ENCODE measurements around the gene UBE2I.
"Not testable (repeated sequence)": the region's sequence is repeated elsewhere in the genome, so short reads cannot be mapped to it uniquely, and the experiment has no call there.

UBE2I gene

DNA sequence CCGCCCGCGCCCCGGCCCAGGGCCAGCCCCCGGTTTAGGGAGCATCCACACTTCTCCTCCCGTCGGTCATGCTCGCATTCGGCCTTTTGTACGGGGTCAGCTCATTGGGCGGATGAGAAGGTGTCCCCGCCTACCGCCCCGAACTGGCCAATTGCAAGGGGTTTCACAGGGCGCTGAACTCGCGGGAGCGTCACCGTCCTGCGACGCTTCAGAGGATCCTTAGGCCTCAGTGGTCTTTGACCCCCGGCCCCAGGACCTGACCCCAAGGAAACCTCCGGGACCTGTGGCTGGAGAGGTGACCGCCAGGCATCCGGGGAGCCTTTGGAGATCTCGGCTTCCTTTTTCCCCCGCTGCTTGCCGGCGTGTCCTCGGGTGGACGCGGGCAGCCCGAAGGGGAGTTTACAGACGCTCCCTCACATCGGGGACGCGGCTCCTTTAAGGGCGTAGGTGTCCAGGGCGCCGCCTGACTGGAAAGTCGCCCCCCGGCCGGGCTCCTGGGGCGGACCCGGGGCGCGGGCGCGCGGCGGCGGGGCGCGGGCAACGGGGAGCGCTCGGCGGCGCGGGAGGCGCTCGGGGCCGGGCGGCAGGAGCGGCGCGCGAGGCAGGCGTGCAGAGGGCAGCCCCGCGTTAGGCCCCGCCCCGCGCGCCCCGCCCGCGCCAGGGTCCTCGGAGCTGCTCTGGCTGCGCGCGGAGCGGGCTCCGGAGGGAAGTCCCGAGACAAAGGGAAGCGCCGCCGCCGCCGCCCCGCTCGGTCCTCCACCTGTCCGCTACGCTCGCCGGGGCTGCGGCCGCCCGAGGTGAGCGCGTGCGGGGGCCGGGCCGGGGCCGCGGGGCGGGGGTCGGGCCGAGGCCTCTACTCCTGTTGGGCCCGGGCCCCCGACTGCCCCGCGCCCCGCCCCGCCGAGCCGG is at the start of gene UBE2I:
Gene UBE2I (plus strand): TSS at position 660 of the 909 bp plus-strand sequence. CDS start 4,395 bp downstream, outside the sequence.
- Histone ChIP-seq H3K4me1 (peaks cover 8% of the 10 kb centered on the region), H3K27me3 (ENCODE audit: low read depth) (no peaks in the 10 kb centered on the region), H3K9me3 (no peaks in the 10 kb centered on the region), H3K4me3 (peak within 1 kb of the TSS; percentile 78), H3K36me3 (replicated peaks) (peaks cover 25% of the 10 kb centered on the region)
- peak; percentile 93 to 98 for DNase-seq (ENCODE audit: low spot score in 2 of 2)
- in situ Hi-C loops (cut with MboI; ENCODE audit: low sequenced_read_pairs) = no loop called here

DNA sequence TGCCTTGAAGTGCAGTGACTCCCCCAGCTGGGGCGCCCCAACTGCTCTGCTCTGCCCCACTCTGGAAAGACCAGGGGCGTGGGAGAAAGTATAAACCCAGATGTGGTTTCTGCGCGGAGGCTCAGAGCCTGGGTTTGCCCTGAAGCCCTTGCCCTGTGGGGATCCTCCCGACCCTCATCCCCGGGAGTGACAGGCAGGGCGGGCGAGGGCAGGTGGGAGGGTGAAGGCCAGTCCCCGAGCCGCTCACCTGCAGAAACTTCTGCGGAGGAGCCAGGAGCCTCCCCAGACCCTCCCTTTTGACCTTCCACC is 49.7 kb upstream of the UBE2I start:
- no peak for DNase-seq (ENCODE audit: low spot score in 2 of 2)
- Histone ChIP-seq H3K4me3 (no peak overlapping the region), H3K36me3 (replicated peaks) (no peaks in the 10 kb centered on the region), H3K9me3 (no peaks in the 10 kb centered on the region), H3K4me1 (no peaks in the 10 kb centered on the region), H3K27me3 (ENCODE audit: low read depth) (peaks cover 28% of the 10 kb centered on the region)
- in situ Hi-C loops (cut with MboI; ENCODE audit: low sequenced_read_pairs) = no loop called here

DNA sequence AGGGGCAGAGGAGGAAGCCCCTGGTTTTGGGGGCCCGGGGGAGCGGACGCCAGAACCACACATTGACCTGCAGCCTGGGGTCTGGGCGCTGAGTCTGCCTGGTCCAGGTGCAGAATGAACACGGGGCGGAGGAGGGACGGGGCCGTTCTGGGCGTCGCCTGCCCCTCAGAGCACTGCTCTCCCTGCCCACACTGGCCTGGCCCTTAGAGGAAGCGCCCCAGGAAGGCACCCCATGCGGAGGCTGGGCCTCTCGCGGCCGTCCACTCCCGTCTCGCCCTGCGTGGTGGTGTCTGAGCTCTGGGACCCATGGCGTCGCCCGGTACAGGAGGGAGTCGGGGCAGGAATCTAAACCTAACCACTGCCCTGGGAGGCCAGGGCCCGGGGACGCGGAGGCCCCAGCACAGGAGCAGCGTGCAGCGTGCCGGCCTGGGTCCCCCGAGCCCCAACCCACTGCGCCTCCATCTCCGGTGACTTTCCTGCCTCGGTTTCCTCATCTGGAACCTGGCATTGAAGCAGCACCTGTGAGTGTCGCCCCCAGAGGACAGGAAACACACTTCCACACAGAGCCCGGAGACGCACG is 49.2 kb upstream of the UBE2I start:
- Histone ChIP-seq H3K4me1 (no peaks in the 10 kb centered on the region), H3K36me3 (replicated peaks) (no peaks in the 10 kb centered on the region), H3K4me3 (no peak overlapping the region), H3K9me3 (no peaks in the 10 kb centered on the region), H3K27me3 (ENCODE audit: low read depth) (peaks cover 28% of the 10 kb centered on the region)
- in situ Hi-C loops (cut with MboI; ENCODE audit: low sequenced_read_pairs) = no loop called here
- no peak for DNase-seq (ENCODE audit: low spot score in 2 of 2)

DNA sequence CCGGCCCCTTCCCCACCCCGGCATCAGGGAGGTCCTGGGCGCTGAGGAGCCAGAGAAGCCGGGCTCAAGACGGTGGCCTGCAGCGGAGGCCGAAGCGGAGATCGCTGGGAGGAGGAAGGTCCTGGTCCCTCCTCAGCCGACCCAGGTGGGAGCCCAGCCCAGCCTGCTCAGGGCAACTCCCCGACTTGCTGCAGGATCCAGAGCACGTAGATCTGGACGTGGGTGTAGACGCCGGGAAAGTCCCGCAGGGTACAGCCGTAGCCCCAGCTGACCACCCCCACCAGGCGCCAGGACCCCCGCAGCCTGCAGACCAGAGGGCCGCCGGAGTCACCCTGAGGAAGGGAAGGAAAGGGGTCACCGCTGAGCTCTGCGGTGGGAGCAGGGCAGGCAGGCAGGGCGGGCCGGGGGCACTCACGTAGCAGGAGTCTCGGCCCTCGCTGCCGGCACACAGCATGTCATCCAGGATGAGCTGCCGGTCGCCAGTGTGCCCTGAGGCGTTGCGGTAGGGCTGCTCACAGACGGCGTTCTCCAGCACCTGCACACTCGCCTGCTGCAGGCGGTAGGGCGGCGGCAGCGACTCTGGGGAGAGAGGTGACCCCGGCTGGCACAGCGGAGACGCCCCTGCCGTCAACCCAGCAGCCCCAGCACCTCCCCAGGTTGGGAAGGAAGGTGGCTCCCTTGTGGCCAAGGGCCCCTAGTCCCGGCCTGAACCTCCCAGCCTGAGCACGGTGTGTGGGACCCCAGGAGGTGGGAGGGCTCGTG is 48.1 kb upstream of the UBE2I start:
- no peaks in the 10 kb centered on the region for H3K36me3 ChIP-seq (replicated peaks)
- no peaks in the 10 kb centered on the region for H3K9me3 ChIP-seq
- no peak for DNase-seq (ENCODE audit: low spot score in 2 of 2)
- in situ Hi-C loops (cut with MboI; ENCODE audit: low sequenced_read_pairs) = no loop called here
- no peak overlapping the region for H3K4me3 ChIP-seq
- no peaks in the 10 kb centered on the region for H3K4me1 ChIP-seq
- H3K27me3 ChIP-seq (ENCODE audit: low read depth) = peaks cover 28% of the 10 kb centered on the region

DNA sequence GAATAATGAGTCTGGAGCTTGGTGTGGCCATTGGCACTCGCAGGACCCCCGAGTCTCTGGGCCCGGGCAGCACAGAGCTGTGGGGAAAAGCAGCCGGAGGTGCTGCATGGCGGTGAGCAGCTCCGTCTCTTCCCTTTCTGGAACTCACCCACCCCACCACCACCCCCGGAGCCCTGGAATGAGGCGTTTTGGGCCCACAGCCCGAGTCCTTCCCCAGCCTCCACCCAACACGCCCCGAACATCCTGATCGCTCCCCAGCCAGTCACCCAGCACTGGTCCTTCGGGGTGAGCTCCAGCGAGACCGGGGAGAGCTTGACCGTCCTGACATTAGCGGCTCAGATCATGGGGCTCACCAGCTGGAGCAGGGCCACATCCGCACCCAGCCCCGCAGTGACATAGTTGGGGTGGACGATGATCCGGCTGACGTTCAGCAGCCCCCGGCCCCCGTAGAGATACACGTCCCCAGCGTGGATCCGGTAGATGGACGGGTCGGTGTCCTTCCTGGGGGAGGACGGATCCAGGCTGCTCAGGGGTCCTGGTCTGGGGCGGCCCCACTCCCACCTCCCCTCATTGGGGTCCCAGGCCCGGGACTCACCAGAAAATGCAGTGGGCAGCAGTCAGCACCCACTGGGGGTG is 47.1 kb upstream of the UBE2I start:
- H3K36me3 ChIP-seq (replicated peaks) = no peaks in the 10 kb centered on the region
- no peak overlapping the region for H3K4me3 ChIP-seq
- H3K4me1 ChIP-seq = no peaks in the 10 kb centered on the region
- DNase-seq (ENCODE audit: low spot score in 2 of 2) = no peak
- in situ Hi-C loops (cut with MboI; ENCODE audit: low sequenced_read_pairs) = no loop called here
- peaks cover 28% of the 10 kb centered on the region for H3K27me3 ChIP-seq (ENCODE audit: low read depth)
- H3K9me3 ChIP-seq = no peaks in the 10 kb centered on the region

DNA sequence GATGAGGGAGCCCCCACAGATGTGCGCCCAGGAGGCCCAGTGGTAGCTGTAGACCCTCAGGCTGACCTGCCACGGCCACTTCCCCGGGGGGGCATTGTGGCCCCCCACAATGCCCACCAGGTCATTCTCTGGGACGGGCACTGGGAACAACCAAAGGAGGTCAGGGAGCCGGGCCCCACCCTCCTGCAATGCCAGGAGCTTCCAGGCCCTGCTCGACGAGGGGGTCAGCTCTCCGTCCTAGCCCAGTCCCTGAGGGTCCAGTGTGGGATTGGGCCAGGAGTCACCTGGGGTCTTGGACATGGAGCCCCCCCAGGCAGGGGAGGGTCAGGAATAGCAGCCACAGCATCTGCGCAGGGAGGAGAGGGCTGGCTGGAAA is 46.6 kb upstream of the UBE2I start:
- Histone ChIP-seq H3K9me3 (no peaks in the 10 kb centered on the region), H3K27me3 (ENCODE audit: low read depth) (peaks cover 28% of the 10 kb centered on the region), H3K4me1 (no peaks in the 10 kb centered on the region), H3K36me3 (replicated peaks) (no peaks in the 10 kb centered on the region), H3K4me3 (no peak overlapping the region)
- no peak for DNase-seq (ENCODE audit: low spot score in 2 of 2)
- in situ Hi-C loops (cut with MboI; ENCODE audit: low sequenced_read_pairs) = no loop called here

DNA sequence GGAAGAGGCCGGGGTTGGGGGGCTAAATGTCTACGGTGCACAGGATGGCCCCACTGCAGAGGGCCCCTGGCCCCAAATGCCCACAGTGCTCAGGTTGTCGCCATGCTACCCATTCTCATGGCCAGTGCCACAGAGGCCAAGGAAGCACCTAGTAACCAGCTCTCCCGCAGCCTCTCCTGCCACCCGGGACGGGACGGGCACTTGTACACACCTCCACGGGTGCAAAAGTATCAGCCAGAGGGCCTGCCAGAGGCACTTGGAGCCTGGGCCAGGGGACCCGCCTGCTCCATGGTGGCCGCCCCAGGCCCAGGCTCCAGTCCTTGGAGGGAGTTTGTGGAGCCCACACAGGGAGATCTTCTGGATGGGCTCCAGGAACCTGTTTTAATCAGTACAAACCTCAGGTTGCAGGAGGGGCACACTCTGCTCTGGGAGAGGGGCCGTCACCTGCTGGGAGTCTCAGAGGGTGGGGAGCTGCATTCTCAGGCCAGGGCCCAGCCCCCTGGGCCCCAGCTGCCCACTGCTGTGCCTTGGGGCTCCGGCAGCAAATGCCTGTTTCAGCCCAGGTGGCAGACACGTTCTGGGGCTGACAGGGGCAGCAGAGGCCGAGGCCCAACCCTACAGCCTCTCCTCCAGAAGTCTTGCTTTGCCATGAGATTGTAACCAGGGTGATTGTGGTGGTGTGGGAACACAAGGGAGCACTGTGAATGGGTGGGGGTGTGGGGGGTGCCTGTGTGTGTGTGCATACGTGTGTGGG is 45.7 kb upstream of the UBE2I start:
- H3K27me3 ChIP-seq (ENCODE audit: low read depth) = peaks cover 28% of the 10 kb centered on the region
- in situ Hi-C loops (cut with MboI; ENCODE audit: low sequenced_read_pairs) = no loop called here

DNA sequence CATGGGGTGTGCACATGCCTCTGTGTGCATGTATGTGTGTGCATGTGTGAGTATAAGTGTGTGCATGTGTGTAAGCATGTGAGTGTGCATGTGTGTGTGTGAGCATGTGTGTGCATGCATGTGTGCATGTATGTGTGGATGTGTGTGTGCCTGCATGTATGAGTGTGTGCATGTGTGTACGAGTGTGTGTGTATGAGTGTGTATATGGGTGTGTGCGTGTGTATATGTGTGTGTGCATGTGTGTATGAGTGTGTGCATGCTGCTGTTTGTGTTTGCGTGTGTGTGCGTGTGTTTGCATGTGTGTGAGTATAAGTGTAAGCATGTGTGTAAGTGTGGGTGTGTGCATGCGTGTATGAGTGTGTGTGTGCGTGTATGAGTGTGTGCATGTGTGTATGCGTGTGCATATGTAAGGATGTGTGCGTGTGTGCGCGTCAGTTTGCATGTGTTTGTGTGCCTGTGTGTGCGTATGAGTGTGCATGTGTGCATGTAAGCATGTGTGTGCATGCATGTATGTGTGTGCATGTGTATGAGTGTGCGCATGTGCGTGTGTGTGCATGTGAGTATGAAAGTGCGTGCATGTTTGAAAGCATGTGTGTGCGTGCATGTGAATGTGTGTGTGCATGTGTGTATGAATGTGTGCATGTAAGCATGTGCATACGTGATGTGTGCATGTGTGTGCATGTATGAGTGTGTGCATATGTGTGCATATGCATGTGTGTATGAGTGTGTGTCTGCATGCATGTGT is 44.9 kb upstream of the UBE2I start:
- DNase-seq (ENCODE audit: low spot score in 2 of 2) = no peak
- H3K27me3 ChIP-seq (ENCODE audit: low read depth) = peaks cover 21% of the 10 kb centered on the region
- H3K4me1 ChIP-seq = no peaks in the 10 kb centered on the region
- H3K9me3 ChIP-seq = no peaks in the 10 kb centered on the region
- no peak overlapping the region for H3K4me3 ChIP-seq
- H3K36me3 ChIP-seq (replicated peaks) = no peaks in the 10 kb centered on the region
- in situ Hi-C loops (cut with MboI; ENCODE audit: low sequenced_read_pairs) = no loop called here

More for the DNA sequence above, 45.7 kb upstream of the UBE2I start:
- no peaks in the 10 kb centered on the region for H3K36me3 ChIP-seq (replicated peaks)
- no peak for DNase-seq (ENCODE audit: low spot score in 2 of 2)
- H3K4me1 ChIP-seq = no peaks in the 10 kb centered on the region
- no peak overlapping the region for H3K4me3 ChIP-seq
- H3K9me3 ChIP-seq = no peaks in the 10 kb centered on the region

DNA sequence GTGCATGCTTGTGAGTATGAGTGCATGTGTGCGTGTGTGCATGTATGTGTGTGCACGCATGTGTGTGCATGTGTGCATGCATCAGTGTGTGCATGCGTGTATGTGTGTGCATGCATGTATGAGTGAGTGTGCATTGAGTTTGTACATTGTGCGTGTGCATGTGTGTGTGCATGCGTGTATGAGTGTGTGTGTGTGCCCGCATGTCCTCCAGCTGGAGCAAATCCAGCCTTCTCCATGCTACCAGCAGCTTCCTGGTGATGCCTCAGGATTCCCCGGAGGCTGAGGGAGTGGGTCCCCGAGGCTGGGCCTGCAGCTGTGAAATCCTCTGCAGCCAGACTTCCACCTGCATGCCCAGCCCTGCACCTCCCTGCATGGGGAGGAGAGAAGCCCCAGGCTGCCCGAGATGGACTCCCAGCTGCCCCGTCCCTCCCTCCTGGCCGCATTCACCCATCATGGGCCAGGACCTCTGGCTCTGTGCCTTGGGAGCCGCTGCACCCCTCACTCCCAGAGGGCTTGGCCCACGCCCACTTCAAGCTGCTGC is 44.3 kb upstream of the UBE2I start:
- H3K4me3 ChIP-seq = no peak overlapping the region
- no peaks in the 10 kb centered on the region for H3K4me1 ChIP-seq
- no peaks in the 10 kb centered on the region for H3K36me3 ChIP-seq (replicated peaks)
- in situ Hi-C loops (cut with MboI; ENCODE audit: low sequenced_read_pairs) = no loop called here
- H3K27me3 ChIP-seq (ENCODE audit: low read depth) = peaks cover 15% of the 10 kb centered on the region
- no peaks in the 10 kb centered on the region for H3K9me3 ChIP-seq
- DNase-seq (ENCODE audit: low spot score in 2 of 2) = no peak

DNA sequence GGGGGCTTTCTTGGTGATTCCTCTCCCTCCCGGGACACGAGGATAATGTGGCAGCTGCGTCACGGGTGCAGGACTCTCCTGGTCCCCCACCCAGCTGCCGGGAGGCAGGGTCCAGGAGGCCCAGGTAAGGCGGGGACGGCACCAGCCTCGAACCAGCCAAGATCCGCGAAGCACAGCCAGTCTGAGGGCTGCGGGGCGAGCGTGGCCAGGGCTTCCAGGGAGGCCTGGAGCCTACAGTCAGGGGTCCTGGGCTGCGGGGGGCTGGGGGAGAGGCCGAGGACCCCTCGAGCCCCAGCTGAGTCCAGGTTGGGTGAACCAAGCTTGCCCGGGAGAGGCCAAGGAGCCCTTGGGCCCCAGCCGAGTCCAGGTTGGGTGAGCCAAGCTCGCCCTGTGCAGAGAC is 43.6 kb upstream of the UBE2I start:
- no peaks in the 10 kb centered on the region for H3K9me3 ChIP-seq
- DNase-seq (ENCODE audit: low spot score in 2 of 2) = no peak
- in situ Hi-C loops (cut with MboI; ENCODE audit: low sequenced_read_pairs) = no loop called here
- peaks cover 12% of the 10 kb centered on the region; the same call in 1 of the 2 replicates for H3K27me3 ChIP-seq (ENCODE audit: low read depth)
- no peaks in the 10 kb centered on the region for H3K4me1 ChIP-seq
- no peak overlapping the region for H3K4me3 ChIP-seq
- H3K36me3 ChIP-seq (replicated peaks) = no peaks in the 10 kb centered on the region

DNA sequence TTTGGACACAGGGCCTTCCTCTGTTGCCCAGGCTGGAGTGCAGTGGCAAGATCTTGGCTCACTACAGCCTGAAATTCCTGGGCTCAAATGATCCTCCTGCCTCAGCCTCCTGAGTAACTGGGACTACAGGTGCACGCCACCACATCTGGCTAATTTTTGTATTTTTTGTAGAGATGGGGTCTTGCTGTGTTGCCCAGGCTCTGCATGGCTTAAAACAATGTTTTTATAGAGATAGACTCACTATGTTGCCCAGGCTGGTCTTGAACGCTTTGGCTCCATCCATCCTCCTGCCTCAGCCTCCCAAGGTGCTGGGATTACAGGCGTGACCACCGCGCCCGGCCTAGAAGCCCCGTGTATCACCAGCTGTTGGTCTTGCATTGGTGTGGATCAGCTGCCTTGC is 40.0 kb upstream of the UBE2I start:
- in situ Hi-C loops (cut with MboI; ENCODE audit: low sequenced_read_pairs); H3K36me3 ChIP-seq (replicated peaks); H3K9me3 ChIP-seq: not testable (repeated sequence)

DNA sequence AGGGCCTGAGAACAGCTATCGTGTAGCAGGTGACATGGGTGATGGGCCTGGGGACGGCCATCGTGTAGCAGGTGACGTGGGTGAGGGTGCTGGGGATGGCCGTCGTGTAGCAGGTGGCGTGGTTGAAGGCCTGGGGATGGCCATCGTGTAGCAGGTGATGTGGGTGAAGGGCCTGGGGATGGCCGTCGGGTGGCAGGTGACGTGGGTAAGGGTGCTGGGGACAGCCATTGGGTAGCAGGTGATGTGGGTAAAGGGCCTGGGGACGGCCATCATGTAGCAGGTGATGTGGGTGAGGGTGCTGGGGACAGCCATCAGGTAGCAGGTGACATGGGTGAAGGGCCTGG is 38.1 kb upstream of the UBE2I start:
- no peaks in the 10 kb centered on the region for H3K9me3 ChIP-seq
- no peaks in the 10 kb centered on the region; the same call in 1 of the 2 replicates for H3K27me3 ChIP-seq (ENCODE audit: low read depth)
- no peak overlapping the region for H3K4me3 ChIP-seq
- no peaks in the 10 kb centered on the region for H3K4me1 ChIP-seq
- no peak for DNase-seq (ENCODE audit: low spot score in 2 of 2)
- no peaks in the 10 kb centered on the region for H3K36me3 ChIP-seq (replicated peaks)
- in situ Hi-C loops (cut with MboI; ENCODE audit: low sequenced_read_pairs) = no loop called here

More for the DNA sequence above, 40.0 kb upstream of the UBE2I start:
- not testable (repeated sequence) for H3K27me3 ChIP-seq (ENCODE audit: low read depth); DNase-seq (ENCODE audit: low spot score in 2 of 2); H3K4me1 ChIP-seq; H3K4me3 ChIP-seq
